Endothelial cell of umbilical vein (primary cell): ENCODE data around the gene MAP3K19.

Source experiments
- CTCF ChIP-seq, 2 donors: IDR thresholded peaks; 1 replicate in 1 of 2; 2 replicates in 1 of 2; pipeline ENCODE4 v1.5.1; 2011; ENCODE audit warnings: low read length in 2 of 2, mild to moderate bottlenecking in 2 of 2, moderate library complexity in 2 of 2, control low read depth in 1 of 2, inconsistent platforms in 1 of 2, low read depth in 1 of 2; ENCODE audit not compliant: insufficient read depth in 1 of 2; ENCODE audit errors: extremely low read depth in 1 of 2
- EZH2 ChIP-seq: IDR thresholded peaks from 2 replicates; pipeline ENCODE4 v1.6.1; 2012; ENCODE audit warnings: borderline replicate concordance, low read depth, mild to moderate bottlenecking, moderate library complexity, low read length, inconsistent platforms; ENCODE audit not compliant: severe bottlenecking
- FOS ChIP-seq: IDR thresholded peaks from 2 replicates; pipeline ENCODE4 v1.6.1; 2011; ENCODE audit warnings: mild to moderate bottlenecking, low read length, moderate library complexity, borderline replicate concordance; ENCODE audit not compliant: insufficient read depth
- GATA2 ChIP-seq: IDR thresholded peaks from 2 replicates; pipeline ENCODE4 v1.7.0; 2011; ENCODE audit warnings: low read depth, mild to moderate bottlenecking, moderate library complexity, mixed read lengths, low read length; ENCODE audit not compliant: insufficient read length, insufficient read depth
- JUN ChIP-seq: IDR thresholded peaks from 2 replicates; pipeline ENCODE4 v1.6.1; 2011; ENCODE audit warnings: borderline replicate concordance, low read depth; ENCODE audit not compliant: insufficient read length, insufficient read depth
- MAX ChIP-seq: IDR thresholded peaks from 2 replicates; pipeline ENCODE4 v1.6.1; 2011; ENCODE audit not compliant: insufficient read depth, insufficient read length
- MYC ChIP-seq: IDR thresholded peaks from one replicate; pipeline ENCODE4 v1.6.1; 2011; ENCODE audit warnings: mild to moderate bottlenecking, low read depth, low read length
- POLR2A ChIP-seq: IDR thresholded peaks from 2 replicates; pipeline ENCODE4 v1.6.1; 2012; ENCODE audit warnings: low read depth, mild to moderate bottlenecking, control low read depth, low read length
- POLR2AphosphoS5 ChIP-seq: IDR thresholded peaks from 2 replicates; pipeline ENCODE4 v1.6.1; 2012; ENCODE audit warnings: low read depth, mild to moderate bottlenecking, control low read depth, low read length, moderate library complexity; ENCODE audit not compliant: insufficient read depth

- no peak for TF ChIP-seq CTCF (IDR thresholded peaks at IDR 0.05; ENCODE audit: extremely low read depth in 1 of 2, insufficient read depth in 1 of 2, low read depth in 1 of 2, low read length in 2 of 2)
- no peak for TF ChIP-seq POLR2AphosphoS5
- TF ChIP-seq EZH2: no peak
- TF ChIP-seq POLR2A: no peak
- no peak for TF ChIP-seq MYC
- no peak for TF ChIP-seq GATA2
- TF ChIP-seq JUN: no peak
- TF ChIP-seq FOS: no peak
- TF ChIP-seq MAX: no peak
Measured at GRCh38 chr2:135076556-135076955, 29.3 kb upstream of the MAP3K19 start.
